ENCODE results near the gene UBA6.
"Not testable (repeated sequence)": the region's sequence is repeated elsewhere in the genome, so short reads cannot be mapped to it uniquely, and the experiment has no call there.

The UBA6 gene

DNA sequence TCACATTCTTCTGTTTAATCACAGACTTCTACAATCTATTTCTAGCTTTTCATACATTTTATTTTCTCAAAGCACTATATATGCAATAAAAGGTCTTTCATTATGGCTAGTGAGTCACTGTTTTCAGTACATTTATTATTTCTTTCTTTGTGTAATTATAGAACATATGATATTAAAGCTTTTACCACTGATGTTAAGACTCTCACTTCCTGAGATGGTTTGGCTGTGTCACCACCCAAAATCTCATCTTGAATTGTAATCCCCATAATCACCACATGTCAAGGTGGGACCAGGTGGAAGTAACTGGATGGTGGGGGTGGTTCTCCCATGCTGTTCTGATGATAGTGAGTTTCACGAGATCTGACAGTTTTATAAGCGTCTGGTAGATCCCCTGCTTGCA lies 41.9 kb downstream of the UBA6 start:
- DNase-seq, result no peak

DNA sequence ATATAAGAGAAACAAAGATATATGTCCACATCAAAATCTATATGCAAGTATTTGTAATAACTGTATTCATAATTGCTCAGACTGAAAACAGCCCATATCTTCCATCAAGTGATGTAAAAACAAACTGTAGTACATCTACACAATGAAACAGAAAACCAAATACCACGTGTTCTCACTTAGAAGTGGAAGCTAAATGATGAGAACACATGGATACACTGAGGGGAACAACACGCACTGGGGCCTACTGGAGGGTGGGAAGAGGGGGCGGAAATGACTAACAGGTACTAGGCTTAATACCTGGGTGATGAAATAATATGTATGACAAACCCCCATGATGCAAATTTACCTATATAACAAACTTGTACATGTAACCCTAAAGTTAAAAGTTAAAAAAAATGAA lies 42.7 kb downstream of the UBA6 start:
- no peak for DNase-seq

DNA sequence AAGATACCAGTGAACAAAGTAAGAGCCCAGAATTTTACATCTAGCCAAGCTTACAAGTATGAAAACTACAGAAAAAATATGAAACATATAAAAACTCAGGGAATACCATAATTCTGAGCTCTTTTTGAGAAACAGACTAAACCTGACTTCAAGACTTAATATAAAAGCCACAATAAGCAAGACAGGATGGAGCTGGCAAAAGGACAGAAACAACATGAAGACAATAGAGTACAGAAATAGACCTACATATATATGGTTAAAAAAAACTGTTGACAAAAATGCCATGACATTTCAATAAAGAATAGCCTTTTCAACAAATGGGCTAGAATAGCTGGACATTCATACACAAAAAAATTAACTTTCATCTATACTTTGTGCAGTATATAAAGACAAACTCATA lies 49.4 kb downstream of the UBA6 start:
- DNase-seq, result no peak

DNA sequence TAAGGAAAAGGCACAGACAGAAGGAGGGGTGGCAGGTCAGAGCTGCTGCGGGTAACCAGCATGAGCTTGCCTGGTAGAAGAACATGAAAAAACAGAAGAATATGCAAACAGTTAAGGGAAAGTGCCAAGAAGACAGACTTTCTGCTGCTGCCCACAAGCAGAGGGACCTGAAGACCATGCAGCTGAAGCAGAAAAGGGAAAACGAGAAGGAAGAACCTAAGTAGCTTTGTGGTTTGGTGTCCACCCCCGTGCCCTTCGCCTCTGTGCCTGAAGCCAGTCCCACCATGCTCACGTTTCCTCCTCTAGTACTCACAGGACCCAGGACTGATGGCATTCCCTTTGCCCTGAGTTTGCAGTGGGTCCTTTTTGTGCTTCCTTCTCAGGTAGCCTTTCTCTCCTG lies 62.8 kb downstream of the UBA6 start:
- DNase-seq, result no peak

DNA sequence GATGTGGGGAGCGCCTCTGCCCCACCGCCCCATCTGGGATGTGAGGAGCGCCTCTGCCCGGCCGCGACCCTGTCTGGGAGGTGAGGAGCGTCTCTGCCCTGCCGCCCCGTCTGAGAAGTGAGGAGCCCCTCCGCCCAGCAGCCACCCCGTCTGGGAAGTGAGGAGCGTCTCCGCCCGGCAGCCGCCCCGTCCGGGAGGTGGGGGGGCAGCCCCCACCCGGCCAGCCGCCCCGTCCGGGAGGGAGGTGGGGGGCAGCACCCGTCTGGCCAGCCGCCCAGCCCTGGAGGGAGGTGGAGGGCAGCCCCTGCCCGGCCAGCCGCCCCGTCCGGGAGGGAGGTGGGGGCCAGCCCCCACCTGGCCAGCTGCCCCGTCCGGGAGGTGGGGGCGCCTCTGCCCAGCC lies 64.0 kb downstream of the UBA6 start:
- DNase-seq, result not testable (repeated sequence)

DNA sequence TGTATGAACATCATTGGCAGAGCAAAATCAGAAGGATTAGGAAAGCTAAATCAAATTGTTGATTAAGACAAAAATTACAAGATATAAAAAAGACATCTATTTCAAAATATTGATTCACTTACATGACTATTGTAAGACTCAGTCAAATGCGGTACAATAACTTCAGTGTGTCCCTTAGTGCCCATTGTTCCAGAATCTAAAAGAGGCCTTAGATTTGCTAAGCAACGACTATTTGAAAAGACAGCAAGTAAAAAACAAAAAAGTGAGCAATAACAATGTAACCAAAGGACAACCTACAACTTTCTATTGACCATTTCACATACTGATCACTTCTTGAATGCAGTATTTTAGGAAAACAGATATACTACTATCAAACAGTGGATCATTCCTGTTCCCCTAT lies 65.6 kb downstream of the UBA6 start:
- no peak for DNase-seq

DNA sequence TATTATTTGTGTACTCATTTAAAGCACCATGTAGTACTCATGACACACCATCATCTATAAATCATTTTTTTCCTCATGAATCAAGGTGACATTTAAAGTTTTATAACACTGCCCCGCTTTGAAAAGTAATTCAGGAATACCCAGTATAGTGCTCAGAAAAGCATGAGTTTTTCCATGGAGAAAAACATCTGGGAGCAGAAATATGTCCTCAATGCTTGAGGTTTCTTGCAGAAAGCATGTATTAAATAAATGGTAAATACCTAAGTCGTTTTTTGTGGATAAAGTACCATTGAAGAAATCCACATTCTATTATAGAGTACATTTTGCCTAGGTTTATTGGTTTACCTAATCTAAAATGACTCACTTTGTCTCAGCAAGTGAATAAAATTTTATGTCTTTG lies 66.2 kb downstream of the UBA6 start:
- no peak for DNase-seq

DNA sequence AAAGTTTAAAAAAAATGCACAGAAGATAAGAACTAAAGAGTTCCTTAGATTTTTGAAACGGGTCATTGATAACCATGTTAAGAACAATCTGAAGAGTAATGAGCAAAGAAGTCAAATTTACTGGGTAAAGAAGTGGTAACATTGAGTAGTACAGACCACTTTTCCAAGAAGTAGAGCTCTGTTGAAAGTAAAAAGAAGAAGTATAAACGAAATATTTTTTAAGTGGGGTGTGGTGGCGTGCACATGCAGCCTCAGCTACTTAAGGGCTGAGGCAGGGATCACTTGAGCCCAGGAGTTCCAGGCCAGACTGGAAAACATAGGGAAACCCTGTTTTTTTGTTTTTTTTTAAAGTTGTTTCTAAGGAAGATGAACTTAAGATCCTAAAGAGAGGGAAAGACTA lies 68.5 kb downstream of the UBA6 start:
- DNase-seq, result no peak

DNA sequence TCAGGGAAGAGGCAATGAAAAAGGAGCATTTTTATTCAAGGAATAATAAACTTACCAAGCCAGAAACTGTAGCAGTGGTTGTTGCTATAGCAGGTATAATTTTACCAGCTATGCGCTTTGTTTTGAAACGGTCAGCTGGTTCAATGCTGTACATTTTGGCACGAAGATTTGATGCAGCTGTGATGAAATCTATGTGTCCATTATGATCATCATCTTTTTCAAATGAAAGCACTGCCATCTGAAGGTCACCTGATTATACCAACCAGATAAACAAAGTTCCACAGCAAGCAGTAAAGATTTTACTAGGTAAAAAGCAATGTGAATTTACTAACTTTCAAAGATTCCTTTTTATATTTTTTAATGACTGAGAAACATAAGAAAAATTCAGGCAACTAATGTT lies 76.0 kb downstream of the UBA6 start:
- DNase-seq, result no peak

DNA sequence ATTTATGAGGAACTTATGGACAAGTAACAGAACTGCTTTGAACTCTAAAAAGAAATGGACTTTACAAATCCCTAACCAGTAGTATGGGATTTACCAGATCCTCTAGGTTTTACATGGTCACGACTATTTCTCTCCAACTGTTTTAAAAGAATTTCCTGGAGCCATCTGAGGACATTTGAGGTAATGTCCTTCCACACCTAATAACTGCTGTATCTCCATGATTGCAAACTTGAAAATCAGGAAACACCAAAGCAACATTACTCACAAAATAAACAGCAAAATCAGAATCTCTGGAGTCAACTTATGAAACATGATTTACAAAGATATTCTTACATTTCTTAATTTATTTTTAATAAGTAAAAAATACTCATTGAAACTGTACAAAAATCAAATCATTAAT lies 84.5 kb downstream of the UBA6 start:
- DNase-seq, result no peak

DNA sequence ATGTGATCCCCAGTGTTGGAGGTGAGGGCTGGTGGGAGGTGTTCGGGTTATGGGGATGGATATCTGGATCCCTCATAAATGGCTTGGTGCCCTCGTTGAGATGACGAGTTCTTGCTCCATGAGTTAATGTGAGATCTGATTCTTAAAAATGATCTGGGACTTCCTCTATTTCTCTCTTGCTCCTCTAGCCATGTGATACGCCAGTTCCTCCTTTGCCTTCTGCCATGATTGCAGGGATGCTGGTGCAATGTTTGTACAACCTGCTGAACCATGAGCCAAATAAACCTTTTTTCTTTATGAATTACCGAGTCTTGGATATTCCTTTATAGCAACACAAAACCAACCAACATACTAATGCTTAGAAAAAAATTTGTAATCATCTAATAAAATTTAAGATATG lies 85.8 kb downstream of the UBA6 start:
- no peak for DNase-seq

DNA sequence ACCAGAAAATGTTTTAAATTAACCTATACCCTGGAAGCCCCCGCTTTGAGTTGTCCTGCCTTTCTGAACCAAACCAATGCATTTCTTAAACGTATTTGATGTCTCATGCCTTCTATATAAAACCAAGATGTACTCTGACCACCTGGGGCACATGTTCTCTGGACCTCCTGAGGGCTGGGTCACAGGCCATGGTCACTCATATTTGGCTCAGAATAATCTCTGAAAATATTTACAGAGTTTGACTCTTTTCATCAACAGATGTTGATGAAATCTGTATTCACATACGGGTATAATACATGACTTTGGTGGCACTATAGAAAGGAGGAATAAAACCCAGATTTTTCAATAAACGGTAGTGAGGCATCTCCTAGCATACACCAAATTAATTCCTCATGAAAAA lies 86.8 kb downstream of the UBA6 start:
- DNase-seq, result no peak

DNA sequence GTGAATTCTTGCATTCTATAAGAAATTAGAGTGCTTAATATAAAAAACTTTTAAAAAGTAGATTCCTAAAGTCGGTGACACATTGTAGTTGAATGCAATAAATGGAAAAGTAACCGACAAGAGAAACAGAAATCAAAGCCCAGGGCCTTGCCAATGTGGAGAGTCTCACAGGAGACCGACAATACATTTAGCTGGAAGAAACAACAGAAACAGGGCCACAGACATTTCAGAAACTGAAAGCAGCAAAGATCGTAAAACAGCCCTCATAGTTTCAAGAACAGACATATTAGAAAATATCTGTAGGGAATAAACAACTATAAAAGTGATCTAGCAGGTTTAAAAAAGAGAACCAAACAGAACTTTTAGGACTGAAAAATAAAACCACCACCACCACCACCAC lies 92.9 kb downstream of the UBA6 start:
- DNase-seq, result no peak

DNA sequence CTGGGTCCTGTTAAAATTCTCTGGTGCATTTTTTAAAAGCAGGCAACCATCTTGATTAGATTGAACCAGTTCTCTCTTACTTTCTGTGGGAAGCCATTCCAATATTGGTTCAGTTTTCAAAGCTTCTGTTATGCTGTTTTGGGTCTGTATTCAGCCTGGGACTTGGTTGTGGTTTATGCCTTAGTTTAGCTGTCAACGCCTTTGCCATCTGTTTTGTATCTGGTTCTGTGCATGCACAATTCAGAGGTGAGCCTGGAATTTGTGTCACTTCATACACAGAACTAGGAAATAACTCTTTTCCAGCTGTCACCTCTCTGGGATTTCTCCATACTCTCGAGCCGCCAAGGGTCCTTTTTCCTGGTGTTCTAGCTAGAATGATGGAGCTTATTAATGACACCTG lies 96.2 kb downstream of the UBA6 start:
- no peak for DNase-seq

DNA sequence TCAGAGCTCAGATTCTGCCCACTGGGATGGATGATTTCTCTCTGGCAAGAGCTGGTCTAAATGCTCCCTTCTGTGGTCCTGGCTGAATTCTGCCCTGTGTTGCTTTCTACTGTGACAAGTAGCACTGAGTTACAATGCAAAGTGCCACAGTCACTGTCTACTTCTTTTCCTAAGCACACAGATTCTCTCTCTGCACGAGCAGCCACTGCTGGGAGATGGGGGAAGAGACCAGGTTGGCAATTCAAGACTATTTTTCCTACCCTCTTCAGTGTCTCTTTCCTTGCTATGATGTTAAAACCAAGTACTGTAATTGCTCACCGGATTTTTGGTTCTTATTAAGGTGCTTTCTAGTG lies 97.0 kb downstream of the UBA6 start:
- DNase-seq, result no peak

DNA sequence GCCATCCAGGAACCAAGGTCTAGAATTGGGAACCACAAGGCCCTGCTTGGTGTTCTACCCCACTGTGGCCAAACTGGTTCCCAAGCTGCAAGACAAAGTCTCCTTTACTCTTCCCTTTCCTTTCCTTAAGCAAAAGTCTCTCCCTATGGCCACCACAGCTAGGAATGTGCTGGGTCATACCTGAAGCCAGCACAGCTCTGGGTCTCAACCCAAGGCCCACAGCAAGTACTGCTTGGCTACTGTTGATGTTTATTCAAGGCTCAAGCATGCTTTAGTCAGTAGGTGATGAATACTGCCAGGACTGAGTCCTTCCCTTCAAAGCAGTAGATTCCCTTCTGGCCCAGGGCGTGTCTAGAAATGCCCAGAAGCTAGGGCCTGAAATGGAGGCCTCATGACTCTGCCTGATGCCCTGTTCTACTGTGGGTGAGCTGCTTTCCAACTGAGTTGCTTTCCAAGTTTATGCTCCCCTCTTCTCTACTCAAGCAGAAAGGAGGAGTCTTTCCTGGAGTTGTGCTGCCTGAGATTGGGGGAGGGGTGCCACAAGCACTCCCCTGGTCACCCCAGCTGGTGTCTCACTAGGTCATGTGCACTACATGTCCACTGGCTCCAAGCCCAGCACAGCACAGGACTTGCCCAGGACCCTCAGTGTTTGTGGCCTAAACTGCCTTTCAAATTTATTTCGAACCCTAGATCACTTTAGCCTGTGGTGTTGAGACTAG lies 97.5 kb downstream of the UBA6 start:
- no peak for DNase-seq

DNA sequence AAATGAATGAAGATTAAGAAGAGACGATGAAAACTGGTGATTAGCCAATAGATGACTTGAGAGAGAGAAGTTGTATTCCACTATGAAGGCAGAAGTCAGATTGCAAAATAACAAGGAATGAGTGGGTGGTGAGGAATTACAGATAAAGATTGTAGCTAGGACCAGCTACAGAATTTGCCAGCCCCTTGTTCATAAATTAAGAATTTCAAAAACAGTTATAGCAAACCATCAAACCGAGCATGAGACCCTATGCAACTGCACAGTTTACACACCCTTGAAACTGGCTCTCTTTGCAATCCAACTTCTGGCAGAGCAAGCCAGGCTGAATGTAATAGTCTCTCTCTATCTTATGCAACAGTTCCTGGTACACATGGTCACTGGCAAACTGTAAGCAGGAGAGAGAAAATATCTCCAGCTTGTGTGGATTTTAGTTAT lies 107.2 kb downstream of the UBA6 start:
- no peak for DNase-seq

DNA sequence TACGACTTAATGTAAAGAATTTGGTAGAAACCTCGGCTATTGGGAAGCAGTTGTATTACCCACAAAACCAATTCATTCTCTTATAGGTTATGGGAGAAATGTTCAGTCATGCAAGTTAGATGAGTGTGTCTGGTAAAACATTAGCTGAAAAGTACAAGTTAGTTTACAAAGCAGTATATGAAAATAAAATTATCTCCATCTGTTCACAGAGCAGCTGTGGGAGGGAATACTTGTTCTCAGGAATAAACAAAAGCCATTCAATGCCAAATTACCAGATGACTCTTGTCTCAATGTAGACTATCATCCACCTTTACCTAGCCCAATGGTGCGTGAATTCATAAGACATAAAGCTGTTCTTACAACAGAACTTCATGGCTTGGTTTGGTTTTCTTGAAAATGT lies 113.8 kb downstream of the UBA6 start:
- DNase-seq, result no peak

DNA sequence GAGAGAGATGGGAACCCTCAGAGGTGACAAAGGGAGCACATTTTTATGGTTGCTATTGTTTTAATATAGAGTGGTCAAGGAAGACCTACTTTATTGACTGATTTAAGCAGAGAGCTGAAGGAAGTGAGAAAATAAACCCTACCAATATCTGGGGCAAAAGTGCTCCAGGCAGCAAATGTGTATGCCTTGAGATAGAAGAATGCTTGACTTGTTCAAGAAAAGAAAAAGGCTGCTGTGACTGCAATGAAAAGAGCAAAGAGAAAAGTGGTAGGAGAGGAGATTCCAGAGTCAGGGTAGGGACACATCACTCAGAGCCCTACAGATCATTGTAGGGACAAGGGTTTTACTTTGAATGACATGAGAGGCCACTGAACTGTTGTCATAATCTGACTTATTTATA lies 116.5 kb downstream of the UBA6 start:
- DNase-seq, result no peak

DNA sequence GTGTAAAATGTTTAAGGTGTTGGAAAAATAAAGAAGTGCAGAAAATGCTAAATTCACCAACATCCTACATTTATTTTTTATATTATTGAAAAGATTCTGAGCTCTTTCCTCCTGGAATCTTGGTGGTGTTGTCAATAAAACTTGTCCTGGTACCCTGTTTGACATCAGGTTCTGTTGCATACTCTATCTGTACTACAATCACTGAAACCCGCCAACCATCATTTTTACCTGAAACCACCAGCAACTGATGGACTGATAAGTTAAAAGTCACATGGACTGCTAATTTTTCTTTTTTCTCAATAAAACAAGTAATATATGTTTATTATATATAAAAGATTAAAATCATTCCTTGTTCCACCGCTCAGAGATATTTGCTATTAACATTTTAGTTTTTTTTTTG lies 119.0 kb downstream of the UBA6 start:
- DNase-seq, result no peak

DNA sequence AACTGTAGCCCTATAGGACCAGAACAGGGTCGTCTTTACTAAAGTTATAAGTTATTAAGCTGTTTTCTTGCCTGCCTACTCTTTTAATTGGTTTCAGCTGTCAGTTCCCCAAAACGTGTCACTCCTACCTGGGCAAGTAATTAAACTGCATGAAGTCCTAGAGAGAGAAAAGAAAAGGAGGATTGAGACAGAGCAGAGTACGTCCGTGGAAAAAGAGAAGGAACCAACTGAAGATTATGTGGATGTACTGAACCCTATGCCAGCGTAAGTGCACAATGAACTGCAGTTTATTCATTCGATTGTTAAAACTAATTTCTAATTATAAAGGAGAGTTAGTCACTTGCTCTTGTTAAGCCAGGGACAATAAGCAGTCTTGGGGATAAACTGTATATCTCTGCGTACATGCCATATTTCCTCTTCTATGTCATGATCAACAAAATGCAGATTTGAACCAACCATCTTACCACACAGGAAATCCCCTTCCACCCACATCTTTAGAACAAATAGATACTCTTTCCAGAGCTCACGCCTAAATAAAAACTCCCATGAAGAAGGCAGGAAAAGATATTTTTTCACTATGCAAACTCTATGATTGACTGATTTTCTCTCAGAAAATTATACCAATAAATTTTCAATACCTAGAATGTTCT lies 119.6 kb downstream of the UBA6 start:
- DNase-seq, result no peak

DNA sequence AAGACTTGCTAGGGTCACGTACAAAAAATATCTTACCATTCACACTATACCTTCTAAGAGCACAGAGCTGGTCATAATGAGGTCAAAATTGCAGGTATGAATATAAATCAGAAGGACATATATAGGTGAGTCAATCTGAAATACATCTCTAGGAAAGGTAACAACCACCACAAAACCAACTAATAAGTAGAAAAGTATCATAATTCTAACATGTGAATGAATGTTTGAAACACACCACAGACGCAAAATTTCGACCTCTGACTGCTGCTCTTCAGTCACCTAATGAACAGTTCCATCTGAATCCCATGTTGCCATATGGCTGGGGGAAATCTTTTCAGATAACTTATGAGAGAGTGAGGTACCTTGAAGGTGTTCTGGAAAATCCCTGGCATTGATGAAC lies 120.4 kb downstream of the UBA6 start:
- DNase-seq, result no peak

DNA sequence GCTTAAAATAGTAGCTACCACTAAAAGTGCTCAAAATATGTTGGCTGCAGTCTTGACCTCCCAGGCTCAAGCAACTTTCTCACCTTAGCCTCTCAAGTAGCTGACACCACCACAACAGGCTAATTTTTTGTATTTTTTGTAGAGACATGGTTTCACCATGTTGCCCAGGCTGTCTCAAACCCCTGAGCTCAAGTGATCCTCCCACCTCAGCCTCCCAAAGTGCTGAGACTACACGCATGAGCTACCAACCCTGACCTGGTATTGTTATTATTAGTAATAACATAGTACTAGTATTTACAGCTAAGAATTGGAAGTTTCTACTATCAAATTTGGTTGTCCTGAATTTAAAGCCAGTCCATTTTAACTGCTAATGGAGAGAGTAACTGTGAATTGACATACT lies 124.4 kb downstream of the UBA6 start:
- DNase-seq, result no peak

DNA sequence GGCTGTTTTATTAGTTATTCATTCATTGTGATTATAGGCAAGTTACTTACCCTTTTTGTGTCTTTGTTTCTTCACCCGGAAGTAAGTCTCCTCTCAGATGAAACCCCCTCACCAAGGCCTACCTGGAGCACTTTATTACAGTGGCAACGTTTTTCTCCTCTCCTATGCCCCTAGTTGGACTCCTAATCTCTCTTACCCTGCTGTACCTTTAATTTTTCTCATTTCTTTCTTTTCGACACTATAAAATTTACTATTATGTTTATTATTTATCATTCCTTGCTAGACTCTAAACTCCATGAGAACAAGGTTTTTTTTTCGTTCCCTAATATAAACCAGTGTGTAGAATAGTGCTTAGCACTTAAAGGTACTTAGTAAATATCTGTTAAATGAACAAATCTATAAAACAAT lies 124.9 kb downstream of the UBA6 start:
- DNase-seq, result no peak

Measured in NCI-H2227 treated with DMSO at 0.1 percent for 48 hours (cell line).